Esophagus squamous epithelium (tissue), 4 donors: Measurements from ENCODE around the gene PGRMC1.

Source experiments
- CTCF ChIP-seq, 6 experiments: fragments of 450-650 bp in 4 of 6; fragments of 200-600 bp in 2 of 6; sonication (generic) in 2 of 6; IDR thresholded peaks; one replicate each; pipeline ENCODE4 v1.5.1; 2016 to 2019; ENCODE audit warnings: antibody characterized with exemption in 6 of 6, mild to moderate bottlenecking in 4 of 6, moderate library complexity in 4 of 6
- POLR2A ChIP-seq, 4 donors: fragments of 450-650 bp; IDR thresholded peaks; one replicate each; pipeline ENCODE4 v1.6.1; 2017; ENCODE audit warnings: antibody characterized with exemption in 4 of 4, mild to moderate bottlenecking in 4 of 4, moderate library complexity in 3 of 4

GRCh38 chrX:119288890-119289393, 52.9 kb downstream of the PGRMC1 start:
- no peak for TF ChIP-seq CTCF (IDR thresholded peaks at IDR 0.05)
- TF ChIP-seq POLR2A (IDR thresholded peaks at IDR 0.05) = no peak
